SJCRH30 (cell line): ENCODE measurements around the gene ROBO3. TPM values are rescaled to one million over a fixed set of nuclear protein-coding genes. Genes with fewer than 3 reads are reported as not detected.

Experiments used
- DNase-seq, 2 experiments: peaks; one replicate each; pipeline ENCODE4 v3.0.0-alpha.2; 2015 to 2020
- H3K27ac ChIP-seq: fragments of 250-450 bp; sonication (Bioruptor Pico); 2 replicates; pipeline ENCODE4 v1.5.1; 2020; ENCODE audit warnings: mild to moderate bottlenecking, moderate library complexity
- H3K27me3 ChIP-seq: fragments of 250-450 bp; sonication (Bioruptor Pico); 2 replicates; pipeline ENCODE4 v1.5.1; 2020; ENCODE audit warnings: mild to moderate bottlenecking, moderate library complexity
- H3K36me3 ChIP-seq: fragments of 250-450 bp; sonication (Bioruptor Pico); 2 replicates; pipeline ENCODE4 v1.5.1; 2020; ENCODE audit warnings: mild to moderate bottlenecking, moderate library complexity
- H3K4me1 ChIP-seq: fragments of 250-450 bp; sonication (Bioruptor Pico); 2 replicates; pipeline ENCODE4 v1.5.1; 2020; ENCODE audit warnings: mild to moderate bottlenecking, moderate library complexity
- H3K4me3 ChIP-seq: fragments of 250-450 bp; sonication (Bioruptor Pico); 2 replicates; pipeline ENCODE4 v1.5.1; 2020; ENCODE audit warnings: mild to moderate bottlenecking, moderate library complexity
- H3K9me3 ChIP-seq: fragments of 250-450 bp; sonication (Bioruptor Pico); replicated peaks from 2 replicates; pipeline ENCODE4 v1.5.1; 2020; ENCODE audit warnings: mild to moderate bottlenecking, moderate library complexity
- total RNA-seq: library from RNA; depleted of rRNA; stranded (reverse); fragments of >200 nt; shearing (Covaris generic); gene quantifications from 2 replicates; pipeline ENCODE4 v1.2.3, GENCODE V29; 2014

ROBO3 gene
- total RNA-seq, 1 experiment from 2014 or later, result 5.1 TPM

GRCh38 chr11:124899383-124900145 is 34.3 kb downstream of the ROBO3 start:
- H3K9me3 ChIP-seq, result no peaks in the 10 kb centered on the region
- peak overlapping the region; percentile 75 for H3K27ac ChIP-seq
- H3K4me1 ChIP-seq, result peaks cover 28% of the 10 kb centered on the region
- H3K27me3 ChIP-seq, result no peaks in the 10 kb centered on the region
- no peak overlapping the region for H3K4me3 ChIP-seq
- no peaks in the 10 kb centered on the region for H3K36me3 ChIP-seq
- DNase-seq, result peak in 1 of 2 experiments; percentile 17

- H3K27me3 ChIP-seq, result no peaks in the 10 kb centered on the region
- H3K36me3 ChIP-seq, result no peaks in the 10 kb centered on the region
- H3K4me1 ChIP-seq, result peaks cover 28% of the 10 kb centered on the region
- H3K4me3 ChIP-seq, result no peak overlapping the region
- H3K27ac ChIP-seq, result peak overlapping the region; percentile 17; the same call in 1 of the 2 replicates
- DNase-seq, result peak in 1 of 2 experiments; percentile 34
- H3K9me3 ChIP-seq, result no peaks in the 10 kb centered on the region
These were observed 35.2 kb downstream of the ROBO3 start for GRCh38 chr11:124900464-124900863.

- no peak overlapping the region for H3K4me3 ChIP-seq
- peaks cover 28% of the 10 kb centered on the region for H3K4me1 ChIP-seq
- no peaks in the 10 kb centered on the region for H3K9me3 ChIP-seq
- no peaks in the 10 kb centered on the region for H3K27me3 ChIP-seq
- H3K27ac ChIP-seq, result no peak overlapping the region
- no peak for DNase-seq
- no peaks in the 10 kb centered on the region for H3K36me3 ChIP-seq
These were observed 37.4 kb downstream of the ROBO3 start for GRCh38 chr11:124902616-124903015.

GRCh38 chr11:124915541-124916369 is 50.5 kb downstream of the ROBO3 start:
- H3K27me3 ChIP-seq, result no peaks in the 10 kb centered on the region
- H3K4me1 ChIP-seq, result peaks cover 5% of the 10 kb centered on the region; the same call in 1 of the 2 replicates
- H3K36me3 ChIP-seq, result no peaks in the 10 kb centered on the region
- no peak overlapping the region for H3K27ac ChIP-seq
- no peak overlapping the region for H3K4me3 ChIP-seq
- H3K9me3 ChIP-seq, result no peaks in the 10 kb centered on the region
- no peak for DNase-seq

- Histone ChIP-seq H3K36me3 (no peaks in the 10 kb centered on the region), H3K4me3 (no peak overlapping the region), H3K27ac (no peak overlapping the region), H3K27me3 (no peaks in the 10 kb centered on the region), H3K4me1 (peaks cover 5% of the 10 kb centered on the region; the same call in 1 of the 2 replicates), H3K9me3 (no peaks in the 10 kb centered on the region)
- no peak for DNase-seq
These were observed 51.1 kb downstream of the ROBO3 start for GRCh38 chr11:124916370-124916710.

- H3K27ac ChIP-seq, result no peak overlapping the region
These were observed 51.9 kb downstream of the ROBO3 start for GRCh38 chr11:124917115-124917637.

GRCh38 chr11:124918950-124919349 is 53.7 kb downstream of the ROBO3 start, which contains the start of gene HEPN1:
TSS of gene HEPN1 (plus strand) at chr11:124919250.
- H3K27me3 ChIP-seq, result no peaks in the 10 kb centered on the region
- no peak within 1 kb of the TSS for H3K4me3 ChIP-seq
- no peak within 1 kb of the TSS for H3K27ac ChIP-seq
- peaks cover 5% of the 10 kb centered on the region; the same call in 1 of the 2 replicates for H3K4me1 ChIP-seq
- no peak for DNase-seq
- H3K36me3 ChIP-seq, result no peaks in the 10 kb centered on the region
- no peaks in the 10 kb centered on the region for H3K9me3 ChIP-seq

More at GRCh38 chr11:124917115-124917637, 51.9 kb downstream of the ROBO3 start:
- DNase-seq, result peak in 1 of 2 experiments; percentile 17
- Histone ChIP-seq H3K4me3 (no peak overlapping the region), H3K9me3 (no peaks in the 10 kb centered on the region), H3K27me3 (no peaks in the 10 kb centered on the region), H3K36me3 (no peaks in the 10 kb centered on the region), H3K4me1 (peaks cover 5% of the 10 kb centered on the region; the same call in 1 of the 2 replicates)

- Histone ChIP-seq H3K9me3 (no peaks in the 10 kb centered on the region), H3K36me3 (no peaks in the 10 kb centered on the region), H3K4me1 (peaks cover 5% of the 10 kb centered on the region; the same call in 1 of the 2 replicates), H3K27me3 (no peaks in the 10 kb centered on the region), H3K4me3 (no peak overlapping the region), H3K27ac (no peak overlapping the region)
- DNase-seq, result peak in 1 of 2 experiments; percentile 19
These were observed 54.7 kb downstream of the ROBO3 start for GRCh38 chr11:124919898-124920297.

- no peak overlapping the region for H3K27ac ChIP-seq
- H3K4me3 ChIP-seq, result peak overlapping the region; percentile 58
- no peaks in the 10 kb centered on the region for H3K27me3 ChIP-seq
- no peaks in the 10 kb centered on the region for H3K9me3 ChIP-seq
- peaks cover 5% of the 10 kb centered on the region; the same call in 1 of the 2 replicates for H3K4me1 ChIP-seq
- no peak for DNase-seq
- no peaks in the 10 kb centered on the region for H3K36me3 ChIP-seq
These were observed 55.1 kb downstream of the ROBO3 start for GRCh38 chr11:124920356-124920755.

GRCh38 chr11:124920870-124921609 is 55.8 kb downstream of the ROBO3 start:
- peak; percentile 75 to 78 for DNase-seq
- Histone ChIP-seq H3K36me3 (no peaks in the 10 kb centered on the region), H3K4me3 (peak overlapping the region; percentile 58), H3K27me3 (no peaks in the 10 kb centered on the region), H3K4me1 (peaks cover 5% of the 10 kb centered on the region; the same call in 1 of the 2 replicates), H3K27ac (no peak overlapping the region), H3K9me3 (no peaks in the 10 kb centered on the region)

- H3K27me3 ChIP-seq, result no peaks in the 10 kb centered on the region
- no peaks in the 10 kb centered on the region for H3K36me3 ChIP-seq
- H3K27ac ChIP-seq, result no peak overlapping the region
- H3K4me3 ChIP-seq, result no peak overlapping the region
- peaks cover 5% of the 10 kb centered on the region; the same call in 1 of the 2 replicates for H3K4me1 ChIP-seq
- DNase-seq, result no peak
- no peaks in the 10 kb centered on the region for H3K9me3 ChIP-seq
These were observed 57.6 kb downstream of the ROBO3 start for GRCh38 chr11:124922831-124923230.

- H3K4me1 ChIP-seq, result peaks cover 5% of the 10 kb centered on the region; the same call in 1 of the 2 replicates
- H3K9me3 ChIP-seq, result no peaks in the 10 kb centered on the region
- no peak overlapping the region for H3K27ac ChIP-seq
- no peaks in the 10 kb centered on the region for H3K36me3 ChIP-seq
- no peak for DNase-seq
- no peaks in the 10 kb centered on the region for H3K27me3 ChIP-seq
- H3K4me3 ChIP-seq, result no peak overlapping the region
These were observed 58.1 kb downstream of the ROBO3 start for GRCh38 chr11:124923296-124923695.

GRCh38 chr11:124928942-124929665 is 63.9 kb downstream of the ROBO3 start:
- H3K27ac ChIP-seq, result no peak overlapping the region
- H3K27me3 ChIP-seq, result no peaks in the 10 kb centered on the region
- DNase-seq, result no peak
- H3K9me3 ChIP-seq, result no peaks in the 10 kb centered on the region
- no peaks in the 10 kb centered on the region for H3K36me3 ChIP-seq
- no peak overlapping the region for H3K4me3 ChIP-seq
- H3K4me1 ChIP-seq, result no peaks in the 10 kb centered on the region

GRCh38 chr11:124930799-124931198 is 65.6 kb downstream of the ROBO3 start:
- no peak overlapping the region for H3K27ac ChIP-seq
- no peak overlapping the region for H3K4me3 ChIP-seq
- H3K27me3 ChIP-seq, result no peaks in the 10 kb centered on the region
- H3K36me3 ChIP-seq, result no peaks in the 10 kb centered on the region
- no peaks in the 10 kb centered on the region for H3K4me1 ChIP-seq
- no peak for DNase-seq
- no peaks in the 10 kb centered on the region for H3K9me3 ChIP-seq
